Gastrocnemius medialis (tissue), 4 donors: ENCODE data around the gene RPS6KB1. TPM values are rescaled to one million over a fixed set of nuclear protein-coding genes. Genes with fewer than 3 reads are reported as not detected.

Experiments
- ATAC-seq, 2 donors: fragments of 150-250 bp; one replicate each; pipeline ENCODE4 v1.9.1; 2016
- DNase-seq, 2 donors: peaks; one replicate each; pipeline ENCODE4 v3.0.0-alpha.2; 2019
- H3K27ac ChIP-seq, 4 donors: fragments of 200-600 bp; sonication (generic); 1 replicate in 1 of 4; 2 replicates in 3 of 4; pipeline ENCODE4 v1.5.1; 2016 to 2018; ENCODE audit warnings: mild to moderate bottlenecking in 2 of 4, moderate library complexity in 1 of 4
- H3K27me3 ChIP-seq, 3 donors: fragments of 200-600 bp; sonication (generic) in 2 of 3; 1 replicate in 1 of 3; 2 replicates in 2 of 3; pipeline versions ENCODE4 v1.5.1 to v1.6.0; 2016 to 2019; ENCODE audit warnings: mild to moderate bottlenecking in 1 of 3, moderate library complexity in 1 of 3
- H3K36me3 ChIP-seq, 2 donors: fragments of 200-600 bp; sonication (generic) in 1 of 2; one replicate each; pipeline ENCODE4 v1.5.1; 2017 to 2018
- H3K4me1 ChIP-seq, 2 donors: fragments of 200-600 bp; sonication (generic) in 1 of 2; one replicate each; pipeline ENCODE4 v1.5.1; 2016 to 2017; ENCODE audit warnings: mild to moderate bottlenecking in 2 of 2
- H3K4me3 ChIP-seq, 4 donors: fragments of 200-600 bp; sonication (generic) in 3 of 4; 1 replicate in 1 of 4; 2 replicates in 3 of 4; pipeline ENCODE4 v1.5.1; 2016 to 2019; ENCODE audit warnings: mild to moderate bottlenecking in 2 of 4
- H3K9me3 ChIP-seq, 3 donors: fragments of 200-600 bp; sonication (generic) in 2 of 3; 1 replicate in 1 of 3; 2 replicates in 2 of 3; pipeline ENCODE4 v1.5.1; 2016 to 2019
- POLR2A ChIP-seq, 2 donors: fragments of 450-650 bp; IDR thresholded peaks; one replicate each; pipeline ENCODE4 v1.6.1; 2017; ENCODE audit warnings: antibody characterized with exemption in 2 of 2, mild to moderate bottlenecking in 2 of 2, moderate library complexity in 2 of 2
- in situ Hi-C, 4 donors: fragments of 200-750 bp; cut with MboI; loops; one replicate each; pipeline versions ENCODE4 v1.15.0 to v1.8.0; 2017; ENCODE audit warnings: low sequenced_read_pairs in 4 of 4
- intact Hi-C: fragments of 100-400 bp; cut with DNase I; formaldehyde crosslinking; loops from one replicate; pipeline ENCODE4 v1.15.1; 2023; ENCODE audit warnings: low total_unique reads
- total RNA-seq, 4 donors: library from RNA; depleted of rRNA; stranded (reverse); fragments of >200 nt; gene quantifications; one replicate each; pipeline versions ENCODE4 v1.1.0 to v1.2.3, GENCODE V29; 2016
- TF ChIP-seq, protein P1 (sequence below), 5 experiments: fragments of 450-650 bp in 3 of 5; fragments of 200-600 bp in 2 of 5; sonication (generic) in 2 of 5; IDR thresholded peaks in 4 of 5; conservative IDR thresholded peaks in 1 of 5; 1 replicate in 4 of 5; 2 replicates in 1 of 5; pipeline ENCODE4 v1.5.1; 2016 to 2019; ENCODE audit warnings: antibody characterized with exemption in 5 of 5, mild to moderate bottlenecking in 3 of 5, moderate library complexity in 3 of 5

Gene RPS6KB1
- total RNA-seq, 4 donors from 2014 or later, result 38.4 to 58.4 (median 41.6) TPM

DNA sequence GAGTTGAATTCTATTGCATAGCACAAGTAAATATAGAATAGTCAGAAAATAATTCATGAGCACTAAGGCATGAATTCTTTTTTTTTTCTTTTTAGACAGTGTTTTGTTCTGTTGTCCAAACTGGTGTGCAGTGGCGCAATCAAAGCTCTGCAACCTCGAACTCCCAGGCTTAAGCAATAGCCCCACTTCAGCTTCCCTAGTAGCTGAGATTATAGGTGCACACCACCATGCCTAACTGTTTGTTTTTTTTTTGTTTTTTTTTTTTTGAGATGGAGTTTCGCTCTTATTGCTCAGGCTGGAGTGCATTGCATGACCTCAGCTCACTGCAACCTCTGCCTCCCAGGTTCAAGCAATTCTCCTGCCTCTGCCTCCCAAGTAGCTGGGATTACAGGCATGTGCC lies 16.8 kb upstream of the RPS6KB1 start:
- intact Hi-C loops, result no loop called here
- Histone ChIP-seq H3K4me3 (no peak overlapping the region), H3K9me3 (no peaks in the 10 kb centered on the region), H3K4me1 (no peaks in the 10 kb centered on the region), H3K27me3 (no peaks in the 10 kb centered on the region), H3K27ac (no peak overlapping the region), H3K36me3 (peaks cover 0 to 50% of the 10 kb centered on the region in 2 donors)
- no peak for ATAC-seq
- no peak for DNase-seq
- in situ Hi-C loops, result no loop called here
- no peak for TF ChIP-seq POLR2A (IDR thresholded peaks at IDR 0.05)
- TF ChIP-seq, protein P1, sequence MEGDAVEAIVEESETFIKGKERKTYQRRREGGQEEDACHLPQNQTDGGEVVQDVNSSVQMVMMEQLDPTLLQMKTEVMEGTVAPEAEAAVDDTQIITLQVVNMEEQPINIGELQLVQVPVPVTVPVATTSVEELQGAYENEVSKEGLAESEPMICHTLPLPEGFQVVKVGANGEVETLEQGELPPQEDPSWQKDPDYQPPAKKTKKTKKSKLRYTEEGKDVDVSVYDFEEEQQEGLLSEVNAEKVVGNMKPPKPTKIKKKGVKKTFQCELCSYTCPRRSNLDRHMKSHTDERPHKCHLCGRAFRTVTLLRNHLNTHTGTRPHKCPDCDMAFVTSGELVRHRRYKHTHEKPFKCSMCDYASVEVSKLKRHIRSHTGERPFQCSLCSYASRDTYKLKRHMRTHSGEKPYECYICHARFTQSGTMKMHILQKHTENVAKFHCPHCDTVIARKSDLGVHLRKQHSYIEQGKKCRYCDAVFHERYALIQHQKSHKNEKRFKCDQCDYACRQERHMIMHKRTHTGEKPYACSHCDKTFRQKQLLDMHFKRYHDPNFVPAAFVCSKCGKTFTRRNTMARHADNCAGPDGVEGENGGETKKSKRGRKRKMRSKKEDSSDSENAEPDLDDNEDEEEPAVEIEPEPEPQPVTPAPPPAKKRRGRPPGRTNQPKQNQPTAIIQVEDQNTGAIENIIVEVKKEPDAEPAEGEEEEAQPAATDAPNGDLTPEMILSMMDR (IDR thresholded peaks at IDR 0.05 in 4 of 5, conservative IDR thresholded peaks at IDR 0.05 in 1 of 5), result no peak

DNA sequence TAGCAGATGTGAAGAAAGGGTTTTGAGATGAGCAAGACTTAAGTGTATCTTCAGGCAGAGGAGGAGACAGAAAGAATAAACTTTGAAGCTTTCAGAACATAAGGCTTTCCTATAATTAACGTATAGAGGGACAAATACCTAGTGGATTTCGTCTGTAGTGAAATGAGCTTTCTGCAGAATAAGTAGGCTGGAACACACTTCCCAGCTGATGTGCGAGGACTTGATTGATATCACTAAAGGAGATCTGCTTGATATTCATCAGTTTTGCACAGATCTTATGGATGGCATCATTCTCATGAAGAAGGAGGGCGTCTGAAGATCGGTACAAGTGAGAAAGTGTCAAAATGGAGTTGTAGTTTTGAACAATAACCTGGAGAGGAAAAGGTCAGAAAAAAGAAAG lies 15.0 kb upstream of the RPS6KB1 start:
- no peak for DNase-seq
- intact Hi-C loops, result no loop called here
- no peaks in the 10 kb centered on the region for H3K27me3 ChIP-seq
- H3K9me3 ChIP-seq, result no peaks in the 10 kb centered on the region
- in situ Hi-C loops, result no loop called here
- TF ChIP-seq POLR2A (IDR thresholded peaks at IDR 0.05), result no peak
- TF ChIP-seq, protein P1 (IDR thresholded peaks at IDR 0.05 in 4 of 5, conservative IDR thresholded peaks at IDR 0.05 in 1 of 5), result no peak
- no peak overlapping the region for H3K27ac ChIP-seq
- peaks cover 0 to 59% of the 10 kb centered on the region in 2 donors for H3K36me3 ChIP-seq
- no peak for ATAC-seq
- no peak overlapping the region for H3K4me3 ChIP-seq
- H3K4me1 ChIP-seq, result no peaks in the 10 kb centered on the region

DNA sequence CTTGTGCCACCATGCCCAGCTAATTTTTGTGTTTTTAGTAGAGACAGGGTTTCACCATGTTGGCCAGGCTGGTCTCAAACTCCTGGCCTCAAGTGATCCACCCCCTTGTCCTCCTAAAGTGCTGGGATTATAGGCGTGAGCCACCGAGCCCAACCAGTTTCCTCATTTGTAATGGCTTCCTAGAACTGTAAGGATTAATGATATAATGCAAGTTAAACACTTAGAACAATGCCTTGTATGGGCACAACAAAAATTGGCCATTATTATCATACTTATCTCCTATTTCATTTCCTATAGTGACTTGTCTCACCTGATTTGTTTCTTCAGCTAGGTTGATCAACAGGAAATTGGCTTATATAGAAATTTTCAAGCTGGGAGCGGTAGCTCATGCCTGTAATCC lies 14.3 kb upstream of the RPS6KB1 start:
- in situ Hi-C loops, result no loop called here
- intact Hi-C loops, result no loop called here
- H3K27me3 ChIP-seq, result no peaks in the 10 kb centered on the region
- no peak overlapping the region for H3K4me3 ChIP-seq
- H3K9me3 ChIP-seq, result no peaks in the 10 kb centered on the region
- H3K27ac ChIP-seq, result no peak overlapping the region
- no peaks in the 10 kb centered on the region for H3K4me1 ChIP-seq
- H3K36me3 ChIP-seq, result peaks cover 0 to 59% of the 10 kb centered on the region in 2 donors
- TF ChIP-seq, protein P1 (IDR thresholded peaks at IDR 0.05 in 4 of 5, conservative IDR thresholded peaks at IDR 0.05 in 1 of 5), result no peak
- no peak for TF ChIP-seq POLR2A (IDR thresholded peaks at IDR 0.05)
- DNase-seq (no peak), ATAC-seq (no peak)

DNA sequence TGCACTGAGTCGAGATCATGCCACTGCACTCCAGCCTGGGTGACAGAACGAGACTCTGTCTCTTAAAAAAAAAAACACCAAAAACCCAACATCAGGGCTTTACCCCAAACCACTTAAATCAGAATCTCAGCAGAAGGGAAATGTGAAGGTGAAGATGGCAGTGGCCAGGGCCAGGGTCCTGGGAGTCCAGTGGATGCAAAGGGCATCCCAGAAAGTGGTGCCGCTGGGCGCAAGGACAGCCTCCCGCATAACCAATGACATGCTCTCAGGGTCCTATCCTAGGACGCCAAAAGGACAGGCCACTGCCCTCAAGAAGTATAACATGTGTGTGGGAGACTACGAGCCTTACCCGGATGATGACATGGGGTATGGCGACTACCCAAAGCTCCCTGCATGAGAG lies 8.1 kb upstream of the RPS6KB1 start:
- ATAC-seq (no peak), DNase-seq (no peak)
- in situ Hi-C loops (no loop called here), intact Hi-C loops (no loop called here)
- no peaks in the 10 kb centered on the region for H3K4me1 ChIP-seq
- H3K27me3 ChIP-seq, result no peaks in the 10 kb centered on the region
- peaks cover 0 to 60% of the 10 kb centered on the region in 2 donors for H3K36me3 ChIP-seq
- TF ChIP-seq, protein P1 (IDR thresholded peaks at IDR 0.05 in 4 of 5, conservative IDR thresholded peaks at IDR 0.05 in 1 of 5), result no peak
- TF ChIP-seq POLR2A (IDR thresholded peaks at IDR 0.05), result no peak
- no peaks in the 10 kb centered on the region for H3K9me3 ChIP-seq
- no peak overlapping the region for H3K4me3 ChIP-seq
- H3K27ac ChIP-seq, result no peak overlapping the region

DNA sequence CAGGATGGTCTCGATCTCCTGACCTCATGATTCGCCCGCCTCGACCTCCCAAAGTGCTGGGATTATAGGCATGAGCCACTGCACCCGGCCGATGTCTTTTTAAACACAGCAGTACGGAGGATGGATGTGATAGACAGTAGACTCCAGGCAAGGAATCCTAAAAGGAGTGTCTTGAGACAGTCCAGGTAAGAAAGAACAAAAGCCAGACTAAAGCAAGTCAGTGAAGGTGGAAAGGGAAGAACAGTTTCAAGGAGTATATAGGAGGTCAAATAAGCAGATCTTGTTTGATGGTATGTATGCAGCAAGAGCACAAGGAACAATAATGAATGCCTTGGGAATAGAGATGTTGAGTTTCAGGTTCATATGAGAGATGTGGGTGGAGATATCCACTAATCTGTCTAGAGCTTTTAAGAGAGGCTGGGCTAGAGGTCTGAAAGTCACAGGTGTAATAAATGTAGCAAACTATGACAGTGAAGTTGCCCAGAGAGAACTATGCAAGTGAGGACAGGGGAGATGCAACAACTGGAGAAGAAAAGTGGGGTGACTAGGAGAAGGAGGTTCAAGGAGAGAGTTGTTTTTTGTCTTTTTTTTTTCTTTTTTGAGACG lies 4.7 kb upstream of the RPS6KB1 start:
- H3K27me3 ChIP-seq, result no peaks in the 10 kb centered on the region
- TF ChIP-seq POLR2A (IDR thresholded peaks at IDR 0.05), result no peak
- in situ Hi-C loops (no loop called here), intact Hi-C loops (no loop called here)
- H3K9me3 ChIP-seq, result no peaks in the 10 kb centered on the region
- no peak for DNase-seq
- ATAC-seq, result no peak
- peaks cover 16 to 17% of the 10 kb centered on the region in 2 donors for H3K4me1 ChIP-seq
- H3K27ac ChIP-seq, result no peak overlapping the region
- H3K4me3 ChIP-seq, result no peak overlapping the region
- H3K36me3 ChIP-seq, result peaks cover 0 to 48% of the 10 kb centered on the region in 2 donors
